ENCODE results near the gene GNG7. TPM values are rescaled to one million over a fixed set of nuclear protein-coding genes. Genes with fewer than 3 reads are reported as not detected.

Gene GNG7
- total RNA-seq, 2 donors from 2014 or later, result 5.7 to 12.9 TPM

DNA sequence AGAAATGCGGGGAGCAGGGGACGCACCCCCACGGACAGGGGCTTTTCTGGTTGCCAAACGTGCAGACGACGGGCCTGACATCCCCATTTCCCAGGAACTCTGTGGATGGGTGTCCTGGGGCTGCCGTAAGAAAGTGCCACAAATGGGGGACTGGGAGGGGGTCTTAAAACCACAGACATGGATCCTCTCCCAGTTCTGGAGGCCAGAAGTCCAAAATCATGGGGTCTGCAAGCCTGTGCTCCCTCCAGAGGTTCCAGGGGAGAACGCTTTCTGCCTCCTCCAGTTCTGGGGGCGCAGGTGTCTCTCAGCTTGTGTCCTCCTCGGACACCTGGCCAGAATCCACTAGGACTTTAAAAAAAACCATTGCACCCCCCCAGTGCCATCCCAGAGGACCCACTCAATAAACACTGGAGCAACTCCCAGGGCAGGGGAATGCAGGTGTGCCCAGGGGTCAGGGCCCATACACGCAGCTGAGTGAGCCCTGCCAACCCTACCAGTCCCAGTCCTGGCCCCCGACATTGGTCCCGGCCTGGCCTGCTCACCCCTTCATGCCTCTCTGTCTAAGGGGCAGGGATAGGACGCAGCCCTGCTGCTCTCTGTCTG lies 122.7 kb downstream of the GNG7 start:
- no peak for ATAC-seq
- H3K4me1 ChIP-seq, result peaks cover 35% of the 10 kb centered on the region

DNA sequence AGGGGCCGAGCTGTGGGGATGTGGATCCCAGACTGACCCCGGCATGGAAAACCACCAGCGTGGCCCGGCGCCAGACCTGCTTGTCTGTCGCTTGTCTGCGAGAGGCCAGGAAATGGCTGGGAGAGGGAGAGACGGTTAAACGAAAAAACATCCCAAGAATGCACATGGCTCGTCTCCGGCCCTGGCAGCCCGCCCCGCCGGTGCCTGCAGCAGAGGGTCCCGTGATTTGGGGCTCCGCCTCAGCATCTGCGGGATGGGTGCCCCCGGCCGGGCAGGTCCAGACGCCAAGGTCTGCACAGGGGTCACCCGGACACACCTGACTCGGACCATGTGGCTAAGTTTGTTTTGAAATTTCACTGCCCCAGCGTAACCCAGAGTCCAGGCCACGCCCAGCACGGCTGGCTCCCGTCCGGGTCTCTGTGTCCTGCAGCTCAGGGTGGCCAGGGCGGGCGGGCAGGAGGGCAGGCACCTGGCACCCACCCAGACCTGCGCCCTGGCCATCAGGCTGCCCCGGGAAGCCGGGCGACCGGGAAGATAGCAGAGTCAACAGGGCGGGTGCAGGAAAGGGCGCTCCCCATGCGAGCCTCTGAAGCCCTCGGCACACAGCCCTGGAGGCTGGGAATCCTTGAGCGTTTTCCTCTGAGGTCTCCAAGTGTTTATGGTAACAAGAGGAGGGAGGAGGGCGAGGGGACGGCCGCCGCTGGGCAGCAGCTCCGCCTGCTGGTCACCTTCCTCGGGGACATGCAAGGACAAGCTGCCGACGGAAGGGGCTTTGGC lies 123.4 kb downstream of the GNG7 start:
- H3K4me1 ChIP-seq, result peaks cover 35% of the 10 kb centered on the region
- 0 to 1% methylated on average over 17 to 47 of the region's 47 CpGs for WGBS, 2 donors
- no peak overlapping the region for H3K4me3 ChIP-seq
- no peaks in the 10 kb centered on the region for H3K27me3 ChIP-seq
- H3K9me3 ChIP-seq, result no peaks in the 10 kb centered on the region
- intact Hi-C loops (cut with DNase I), result no loop called here
- peak overlapping the region; percentile 69 to 85 (median 80) for H3K27ac ChIP-seq
- H3K36me3 ChIP-seq (replicated peaks in 1 of 2; ENCODE audit: insufficient read depth in 1 of 2, low read depth in 2 of 2), result no peaks in the 10 kb centered on the region
- DNase-seq (peak; percentile 90 to 92 (median 92)), ATAC-seq (peak; percentile 88)
- TF ChIP-seq POLR2A (IDR thresholded peaks at IDR 0.05), result peak in 2 of 3 donors; percentile 44 to 50
- TF ChIP-seq, protein P1, sequence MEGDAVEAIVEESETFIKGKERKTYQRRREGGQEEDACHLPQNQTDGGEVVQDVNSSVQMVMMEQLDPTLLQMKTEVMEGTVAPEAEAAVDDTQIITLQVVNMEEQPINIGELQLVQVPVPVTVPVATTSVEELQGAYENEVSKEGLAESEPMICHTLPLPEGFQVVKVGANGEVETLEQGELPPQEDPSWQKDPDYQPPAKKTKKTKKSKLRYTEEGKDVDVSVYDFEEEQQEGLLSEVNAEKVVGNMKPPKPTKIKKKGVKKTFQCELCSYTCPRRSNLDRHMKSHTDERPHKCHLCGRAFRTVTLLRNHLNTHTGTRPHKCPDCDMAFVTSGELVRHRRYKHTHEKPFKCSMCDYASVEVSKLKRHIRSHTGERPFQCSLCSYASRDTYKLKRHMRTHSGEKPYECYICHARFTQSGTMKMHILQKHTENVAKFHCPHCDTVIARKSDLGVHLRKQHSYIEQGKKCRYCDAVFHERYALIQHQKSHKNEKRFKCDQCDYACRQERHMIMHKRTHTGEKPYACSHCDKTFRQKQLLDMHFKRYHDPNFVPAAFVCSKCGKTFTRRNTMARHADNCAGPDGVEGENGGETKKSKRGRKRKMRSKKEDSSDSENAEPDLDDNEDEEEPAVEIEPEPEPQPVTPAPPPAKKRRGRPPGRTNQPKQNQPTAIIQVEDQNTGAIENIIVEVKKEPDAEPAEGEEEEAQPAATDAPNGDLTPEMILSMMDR (IDR thresholded peaks at IDR 0.05), result peak; percentile 83 to 98 (median 96)

More for the DNA sequence above, 122.7 kb downstream of the GNG7 start:
- intact Hi-C loops (cut with DNase I), result loop anchor here (5.0 kb wide), 1 partner anchor 107 kb away; no protein-coding TSS in a partner anchor
- TF ChIP-seq, protein P1 (IDR thresholded peaks at IDR 0.05), result peak in 1 of 7 experiments; percentile 14
- TF ChIP-seq POLR2A (IDR thresholded peaks at IDR 0.05), result no peak
- no peak for DNase-seq
- Histone ChIP-seq H3K27me3 (no peaks in the 10 kb centered on the region), H3K9me3 (no peaks in the 10 kb centered on the region), H3K4me3 (no peak overlapping the region), H3K36me3 (replicated peaks in 1 of 2; ENCODE audit: insufficient read depth in 1 of 2, low read depth in 2 of 2) (no peaks in the 10 kb centered on the region), H3K27ac (peak overlapping the region; percentile 69 to 85 (median 80))
- WGBS, 2 donors, result 35 to 47% methylated on average over 4 to 14 of the region's 14 CpGs

DNA sequence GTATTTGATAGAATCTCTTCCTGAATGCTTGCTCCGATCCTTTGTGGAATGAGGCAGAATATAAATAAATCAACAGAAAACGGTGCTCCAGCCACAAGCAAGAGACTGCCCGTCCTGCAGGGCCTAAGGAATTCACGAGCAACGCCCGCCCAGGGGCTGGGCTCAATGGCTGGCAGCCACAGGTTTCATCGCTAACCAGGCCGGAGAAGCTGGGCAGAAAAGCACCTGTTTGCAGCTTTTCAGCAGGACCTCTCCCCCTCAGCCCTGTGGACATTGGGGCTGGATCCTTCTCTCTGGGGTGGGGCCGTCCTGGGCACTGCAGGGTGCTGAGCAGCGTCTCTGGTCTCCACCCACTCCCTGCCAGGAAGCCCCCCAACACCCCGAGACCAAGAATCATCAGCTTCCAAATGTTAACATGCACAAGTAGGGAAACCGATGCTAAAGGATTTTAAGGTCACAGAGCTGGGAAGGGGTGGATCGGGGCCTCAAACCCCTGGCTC lies 124.1 kb downstream of the GNG7 start:
- H3K4me3 ChIP-seq, result no peak overlapping the region
- H3K9me3 ChIP-seq, result no peaks in the 10 kb centered on the region
- TF ChIP-seq, protein P1 (IDR thresholded peaks at IDR 0.05), result no peak
- TF ChIP-seq POLR2A (IDR thresholded peaks at IDR 0.05), result no peak
- H3K4me1 ChIP-seq, result peaks cover 35% of the 10 kb centered on the region
- H3K27me3 ChIP-seq, result no peaks in the 10 kb centered on the region
- WGBS, 2 donors, result 18 to 33% methylated on average over 8 to 13 of the region's 13 CpGs
- ATAC-seq (no peak), DNase-seq (peak in 3 of 4 donors; percentile 35 to 46 (median 37))
- peak overlapping the region; percentile 69 to 85 (median 80) for H3K27ac ChIP-seq
- intact Hi-C loops (cut with DNase I), result no loop called here
- no peaks in the 10 kb centered on the region for H3K36me3 ChIP-seq (replicated peaks in 1 of 2; ENCODE audit: insufficient read depth in 1 of 2, low read depth in 2 of 2)

DNA sequence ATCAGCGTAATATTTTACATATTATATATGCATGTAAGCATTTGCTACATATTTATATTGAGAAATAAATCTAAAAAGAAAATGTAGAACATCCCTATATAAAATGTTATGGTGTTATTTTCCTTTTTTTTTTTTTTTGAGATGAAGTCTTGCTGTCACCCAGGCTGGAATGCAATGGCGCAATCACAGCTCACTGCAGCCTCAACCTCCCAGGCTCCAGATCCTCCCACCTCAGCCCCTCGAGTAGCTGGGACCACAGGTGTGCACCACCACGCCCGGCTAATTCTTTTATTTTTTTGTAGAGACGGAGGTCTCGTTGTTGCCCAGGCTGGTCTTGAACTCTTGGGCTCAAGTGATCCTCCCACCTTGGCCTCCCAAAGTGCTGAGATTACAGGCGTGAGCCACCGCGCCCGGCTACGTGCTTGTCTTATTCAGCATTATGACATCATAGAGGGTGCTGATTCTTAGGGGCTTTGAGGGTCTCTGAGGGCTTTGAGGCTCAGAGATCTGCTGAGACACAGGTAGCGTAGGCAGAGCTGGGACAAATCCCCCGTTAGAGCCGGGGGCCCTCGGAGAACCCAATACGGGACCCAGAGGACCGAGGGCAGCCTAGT lies 124.7 kb downstream of the GNG7 start:
- peaks cover 35% of the 10 kb centered on the region for H3K4me1 ChIP-seq
- DNase-seq (no peak), ATAC-seq (no peak)
- 86 to 88% methylated on average over 18 of the region's 18 CpGs for WGBS, 2 donors
- TF ChIP-seq POLR2A (IDR thresholded peaks at IDR 0.05), result no peak
- TF ChIP-seq, protein P1 (IDR thresholded peaks at IDR 0.05), result no peak
- peak overlapping the region; percentile 69 to 85 (median 80) for H3K27ac ChIP-seq
- intact Hi-C loops (cut with DNase I), result no loop called here
- no peak overlapping the region for H3K4me3 ChIP-seq
- H3K9me3 ChIP-seq, result no peaks in the 10 kb centered on the region
- H3K36me3 ChIP-seq (replicated peaks in 1 of 2; ENCODE audit: insufficient read depth in 1 of 2, low read depth in 2 of 2), result no peaks in the 10 kb centered on the region
- no peaks in the 10 kb centered on the region for H3K27me3 ChIP-seq
